IMR-90 (cell line): Measurements from ENCODE around the gene RAD51B. TPM values are rescaled to one million over a fixed set of nuclear protein-coding genes. Genes with fewer than 3 reads are reported as not detected.

Source experiments
- ATAC-seq: fragments of 200-7000 bp; cut with Tn5 transposase; 2 replicates; pipeline ENCODE4 v1.9.1; 2020; ENCODE audit warnings: low read depth, mild to moderate bottlenecking, moderate library complexity
- BruUV-seq: library from RNA; stranded (reverse); fragments of 400-500 nt; replicated peaks from 2 replicates; lab custom pipeline; 2021; lab: Mats Ljungman, UMichigan
- CTCF ChIA-PET: fragments of 300-600 bp; formaldehyde crosslinking; extraction: SDS; loops from one replicate; lab custom pipeline; 2021; ENCODE audit warnings: antibody characterized with exemption; lab: Yijun Ruan, JAX
- POLR2A ChIA-PET: fragments of 300-600 bp; sonication (Branson Sonifier 250); formaldehyde crosslinking; loops from one replicate; lab custom pipeline; 2022; ENCODE audit warnings: antibody characterized with exemption; ENCODE audit not compliant: unreplicated experiment; lab: Charles Lee
- DNase-seq: peaks from one replicate; pipeline ENCODE4 v3.0.0; 2013
- H2AFZ ChIP-seq: replicated peaks from 2 replicates; pipeline ENCODE3; 2013; ENCODE audit warnings: low read length, mild to moderate bottlenecking; ENCODE audit not compliant: poor library complexity
- H2AK5ac ChIP-seq: 2 replicates; pipeline ENCODE4 v1.6.1; 2013; ENCODE audit warnings: low read depth, low read length, inconsistent platforms
- H2AK9ac ChIP-seq: replicated peaks from 2 replicates; pipeline ENCODE3; 2013; ENCODE audit warnings: mild to moderate bottlenecking, low read depth, low read length, moderate library complexity; ENCODE audit not compliant: poor library complexity
- H2BK120ac ChIP-seq: 2 replicates; pipeline ENCODE4 v1.6.1; 2013; ENCODE audit warnings: low read depth, low read length, inconsistent platforms
- H2BK15ac ChIP-seq: 3 replicates; pipeline ENCODE4 v1.6.1; 2013; ENCODE audit warnings: low read depth, low read length, inconsistent platforms
- H2BK20ac ChIP-seq: 2 replicates; pipeline ENCODE4 v1.6.1; 2013; ENCODE audit warnings: low read depth, mild to moderate bottlenecking, inconsistent platforms, low read length, moderate library complexity
- H2BK5ac ChIP-seq: 2 replicates; pipeline ENCODE4 v1.6.1; 2013; ENCODE audit warnings: mild to moderate bottlenecking, low read depth, low read length, inconsistent platforms; ENCODE audit not compliant: poor library complexity, severe bottlenecking
- H3K14ac ChIP-seq: replicated peaks from 2 replicates; pipeline ENCODE4 v1.6.1; 2013; ENCODE audit warnings: low read depth, low read length, inconsistent platforms
- H3K18ac ChIP-seq: 2 replicates; pipeline ENCODE4 v1.6.1; 2013; ENCODE audit warnings: low read depth, low read length, control low read depth
- H3K23ac ChIP-seq: 2 replicates; pipeline ENCODE4 v1.6.1; 2013; ENCODE audit warnings: low read depth, low read length, inconsistent platforms
- H3K27ac ChIP-seq: 2 replicates; pipeline ENCODE4 v1.5.1; 2013; ENCODE audit warnings: mild to moderate bottlenecking, control low read depth, low read length; ENCODE audit not compliant: insufficient read depth
- H3K27me3 ChIP-seq: 2 replicates; pipeline ENCODE4 v1.6.1; 2013; ENCODE audit warnings: low read length; ENCODE audit not compliant: control insufficient read depth, insufficient read depth
- H3K36me3 ChIP-seq: 2 replicates; pipeline ENCODE4 v1.6.1; 2013; ENCODE audit warnings: low read length, mixed read lengths; ENCODE audit not compliant: control insufficient read depth, insufficient read depth
- H3K4ac ChIP-seq: 2 replicates; pipeline ENCODE4 v1.6.1; 2013; ENCODE audit warnings: low read depth, low read length, inconsistent platforms
- H3K4me1 ChIP-seq: 2 replicates; pipeline ENCODE4 v1.6.1; 2013; ENCODE audit warnings: low read length, mixed read lengths; ENCODE audit not compliant: control insufficient read depth, insufficient read depth
- H3K4me2 ChIP-seq: 2 replicates; pipeline ENCODE4 v1.6.1; 2013; ENCODE audit warnings: low read depth, mild to moderate bottlenecking, control low read depth, low read length, moderate library complexity
- H3K4me3 ChIP-seq: 2 replicates; pipeline ENCODE4 v1.5.1; 2013; ENCODE audit warnings: low read depth, mild to moderate bottlenecking, control low read depth, low read length, moderate library complexity; ENCODE audit not compliant: insufficient read depth
- H3K56ac ChIP-seq: 2 replicates; pipeline ENCODE4 v1.6.1; 2013; ENCODE audit warnings: low read length, inconsistent platforms; ENCODE audit not compliant: insufficient read depth; ENCODE audit errors: extremely low read depth
- H3K79me1 ChIP-seq, 2 experiments: 2 replicates each; pipeline ENCODE4 v1.6.1; 2013; ENCODE audit warnings: low read length in 2 of 2, inconsistent platforms in 1 of 2, low read depth in 1 of 2
- H3K9ac ChIP-seq: 2 replicates; pipeline ENCODE4 v1.6.1; 2013; ENCODE audit warnings: low read depth, low read length, control low read depth
- H3K9me1 ChIP-seq: 2 replicates; pipeline ENCODE4 v1.6.1; 2013; ENCODE audit warnings: low read length, inconsistent platforms; ENCODE audit not compliant: insufficient read depth
- H3K9me3 ChIP-seq: 2 replicates; pipeline ENCODE4 v1.6.1; 2013; ENCODE audit warnings: low read length; ENCODE audit not compliant: control insufficient read depth, insufficient read depth
- H4K20me1 ChIP-seq: 2 replicates; pipeline ENCODE4 v1.6.1; 2013; ENCODE audit warnings: low read length, inconsistent platforms; ENCODE audit not compliant: insufficient read depth
- H4K5ac ChIP-seq: 2 replicates; pipeline ENCODE4 v1.6.1; 2013; ENCODE audit warnings: mild to moderate bottlenecking, low read depth, low read length, control low read depth
- H4K8ac ChIP-seq, 2 experiments: 2 replicates each; pipeline ENCODE4 v1.6.1; 2013; ENCODE audit warnings: low read depth in 2 of 2, low read length in 2 of 2, control low read depth in 1 of 2, inconsistent platforms in 1 of 2
- H4K91ac ChIP-seq: 2 replicates; pipeline ENCODE4 v1.6.1; 2013; ENCODE audit warnings: low read depth, low read length, inconsistent platforms; ENCODE audit not compliant: insufficient read depth
- BHLHE40 ChIP-seq: fragments of 150-350 bp; IDR thresholded peaks from 2 replicates; pipeline ENCODE4 v1.6.1; 2016; ENCODE audit warnings: mild to moderate bottlenecking, low read depth, low read length
- CEBPB ChIP-seq: IDR thresholded peaks from 2 replicates; pipeline ENCODE4 v1.6.1; 2012; ENCODE audit warnings: low read depth, low read length, improper control_type of control experiment
- CHD1 ChIP-seq: IDR thresholded peaks from 2 replicates; pipeline ENCODE4 v1.6.1; 2012; ENCODE audit warnings: low read depth, low read length, improper control_type of control experiment
- CTCF ChIP-seq: conservative IDR thresholded peaks from 2 replicates; pipeline ENCODE4 v1.5.1; 2012; ENCODE audit warnings: mild to moderate bottlenecking, low read depth, low read length, improper control_type of control experiment
- ELK1 ChIP-seq: fragments of 150-350 bp; IDR thresholded peaks from 2 replicates; pipeline ENCODE4 v1.6.1; 2016; ENCODE audit warnings: low read depth, mild to moderate bottlenecking, low read length, moderate library complexity, borderline replicate concordance
- FOS ChIP-seq: fragments of 150-350 bp; IDR thresholded peaks from 2 replicates; pipeline ENCODE4 v1.6.1; 2016; ENCODE audit warnings: low read depth, low read length
- MAFK ChIP-seq: IDR thresholded peaks from 2 replicates; pipeline ENCODE4 v1.6.1; 2012; ENCODE audit warnings: low read depth, low read length, improper control_type of control experiment
- MXI1 ChIP-seq: IDR thresholded peaks from 2 replicates; pipeline ENCODE4 v1.6.1; 2012; ENCODE audit warnings: low read depth, mild to moderate bottlenecking, low read length, moderate library complexity, borderline replicate concordance
- NFE2L2 ChIP-seq: fragments of 150-350 bp; IDR thresholded peaks from 2 replicates; pipeline ENCODE4 v1.6.1; 2016; ENCODE audit warnings: low read depth, mild to moderate bottlenecking, low read length
- POLR2A ChIP-seq: IDR thresholded peaks from 2 replicates; pipeline ENCODE4 v1.6.1; 2012; ENCODE audit warnings: mild to moderate bottlenecking, low read depth, low read length
- RAD21 ChIP-seq: IDR thresholded peaks from 2 replicates; pipeline ENCODE4 v1.6.1; 2012; ENCODE audit warnings: low read length, improper control_type of control experiment
- RCOR1 ChIP-seq: IDR thresholded peaks from 2 replicates; pipeline ENCODE4 v1.6.1; 2012; ENCODE audit warnings: mild to moderate bottlenecking, low read length, improper control_type of control experiment; ENCODE audit not compliant: insufficient replicate concordance
- RFX5 ChIP-seq: IDR thresholded peaks from 2 replicates; pipeline ENCODE4 v1.8.0; 2012; ENCODE audit warnings: low read depth, mild to moderate bottlenecking, low read length, moderate library complexity
- SMC3 ChIP-seq: fragments of 150-350 bp; IDR thresholded peaks from 2 replicates; pipeline ENCODE4 v1.6.1; 2016; ENCODE audit warnings: low read depth, mild to moderate bottlenecking, antibody characterized with exemption, low read length, moderate library complexity
- WGBS, 2 experiments: methylation state at CpG; one replicate each; pipeline versions ENCODE4 v1.1.5 to v1.1.7; 2013; ENCODE audit warnings: missing lambda C conversion rate in 2 of 2; ENCODE audit not compliant: insufficient read length in 1 of 2; ENCODE audit errors: extremely low coverage in 2 of 2; 5-methylcytosine and 5-hydroxymethylcytosine counted together
- dilution Hi-C: fragments of 300-500 bp; cut with HindIII; formaldehyde crosslinking; loops from one replicate; pipeline ENCODE4 v1.14.3; 2018; ENCODE audit warnings: low sequenced_read_pairs; ENCODE audit not compliant: unreplicated experiment
- in situ Hi-C: fragments of 300-500 bp; cut with MboI; formaldehyde crosslinking; loops from 3 replicates; pipeline ENCODE4 v1.14.3; 2019; ENCODE audit warnings: low sequenced_read_pairs, inconsistent platforms, mixed read lengths
- intact Hi-C: fragments of 100-400 bp; cut with micrococcal nuclease; formaldehyde crosslinking; loops from 2 replicates; pipeline ENCODE4 v1.10.0; 2022
- polyA plus RNA-seq, 3 experiments: library from polyadenylated mRNA; depleted of rRNA; stranded (reverse); fragments of >200 nt; gene quantifications; 2 replicates each; pipeline ENCODE4 v1.2.3, GENCODE V29; 2012; ENCODE audit warnings: low replicate concordance in 1 of 3
- total RNA-seq: library from RNA; depleted of rRNA; stranded (reverse); fragments of >200 nt; gene quantifications from 2 replicates; pipeline ENCODE4 v1.2.3, GENCODE V29; 2012

The RAD51B gene
- total and polyA plus RNA-seq, 2 of the 4 experiments (the other 2 are of a cell fraction) = 5.1 to 18.8 TPM

- no peak for TF ChIP-seq ELK1
- no peak for TF ChIP-seq SMC3
- no peak for TF ChIP-seq RFX5
Observed at GRCh38 chr14:68587931-68588330, 768.4 kb downstream of the RAD51B start (continued).

- Histone ChIP-seq H3K56ac (no peak overlapping the region), H3K79me1 (no peaks in the 10 kb centered on the region), H3K4ac (peak overlapping the region; percentile 85), H4K8ac (peak overlapping the region; percentile 11 to 87; a peak in 3 of 4 replicates), H2AK5ac (peak overlapping the region; percentile 86), H3K9me1 (peaks cover 24% of the 10 kb centered on the region), H4K91ac (peak overlapping the region; percentile 79), H3K27me3 (no peaks in the 10 kb centered on the region), H3K4me3 (no peak overlapping the region), H3K14ac (peak overlapping the region; percentile 58), H4K5ac (peak overlapping the region; percentile 89), H3K27ac (peak overlapping the region; percentile 87; the same call in 1 of the 2 replicates), H3K4me1 (peaks cover 28% of the 10 kb centered on the region), H2AK9ac (peak overlapping the region; percentile 39), H2BK15ac (peak overlapping the region; percentile 55; the same call in 2 of the 3 replicates), H2BK5ac (peak overlapping the region; percentile 12), H2BK120ac (peak overlapping the region; percentile 90), H3K18ac (peak overlapping the region; percentile 94), H3K9ac (peak overlapping the region; percentile 10; the same call in 1 of the 2 replicates), H3K36me3 (no peaks in the 10 kb centered on the region), H3K23ac (peak overlapping the region; percentile 79; the same call in 1 of the 2 replicates), H2BK20ac (peak overlapping the region; percentile 66), H2AFZ (peak overlapping the region; percentile 69), H3K9me3 (no peaks in the 10 kb centered on the region), H3K4me2 (no peak overlapping the region; the same call in 1 of the 2 replicates), H4K20me1 (no peaks in the 10 kb centered on the region)
- BruUV-seq = no TSS peak
- 0% methylated on average over 1 of the region's 7 CpGs; no CpG with 5 or more reads in 1 of the 2 experiments for WGBS, 2 experiments
- DNase-seq = peak; percentile 66
- CTCF ChIA-PET = interaction anchor here (0.7 kb wide), 1 partner anchor 32 kb away, joined by 3 read pairs; no protein-coding TSS in a partner anchor
- intact Hi-C loops (no loop called here), dilution Hi-C loops (no loop called here), in situ Hi-C loops (no loop called here)
- peak; percentile 64 for ATAC-seq
- POLR2A ChIA-PET = no interaction called here
- no peak for TF ChIP-seq CEBPB
- TF ChIP-seq BHLHE40 = no peak
- no peak for TF ChIP-seq MXI1
- TF ChIP-seq CHD1 = no peak
- no peak for TF ChIP-seq RCOR1
- TF ChIP-seq RAD21 = no peak
- no peak for TF ChIP-seq SMC3
- TF ChIP-seq POLR2A = no peak
- TF ChIP-seq FOS = no peak
- TF ChIP-seq RFX5 = no peak
- no peak for TF ChIP-seq CTCF
- TF ChIP-seq NFE2L2 = no peak
- TF ChIP-seq MAFK = no peak
Observed at GRCh38 chr14:68589447-68590200, 770.0 kb downstream of the RAD51B start.
